Right cardiac atrium (tissue), 5 donors: ENCODE results near the gene MFAP1. TPM values are rescaled to one million over a fixed set of nuclear protein-coding genes. Genes with fewer than 3 reads are reported as not detected.
A peak's percentile ranks its signal among the peaks of the same experiment; 100 is the strongest.
"Not testable (repeated sequence)": the region's sequence is repeated elsewhere in the genome, so short reads cannot be mapped to it uniquely, and the experiment has no call there.

Experiments
- ATAC-seq, 2 donors: fragments of 200-7000 bp; cut with Tn5 transposase; one replicate each; pipeline versions ENCODE4 v1.8.0 to v1.9.1; 2020; ENCODE audit warnings: moderate library complexity in 2 of 2, mild to moderate bottlenecking in 1 of 2
- DNase-seq, 3 donors: peaks; one replicate each; pipeline ENCODE4 v3.0.0-alpha.2; 2020
- H3K27ac ChIP-seq: one replicate; pipeline ENCODE4 v1.5.1; 2013; ENCODE audit warnings: mild to moderate bottlenecking, low read length, control low read depth, moderate library complexity
- H3K27me3 ChIP-seq: one replicate; pipeline ENCODE4 v1.6.1; 2013; ENCODE audit not compliant: control insufficient read depth, insufficient read depth
- H3K4me1 ChIP-seq: one replicate; pipeline ENCODE4 v1.6.1; 2013; ENCODE audit warnings: low read length; ENCODE audit not compliant: control insufficient read depth, insufficient read depth
- H3K4me3 ChIP-seq: one replicate; pipeline ENCODE4 v1.5.1; 2013; ENCODE audit warnings: low read length, control low read depth
- H3K9me3 ChIP-seq: one replicate; pipeline ENCODE4 v1.6.1; 2013; ENCODE audit warnings: low read length; ENCODE audit not compliant: control insufficient read depth
- WGBS: extraction: QIAGEN DNeasy Blood & Tissue Kit; methylation state at CpG from one replicate; pipeline ENCODE4 v1.1.7; 2013; 5-methylcytosine and 5-hydroxymethylcytosine counted together
- intact Hi-C, 4 donors: fragments of 100-400 bp; cut with DNase I; formaldehyde crosslinking; loops; one replicate each; pipeline versions ENCODE4 v1.11.0 to v1.14.0; 2022 to 2023
- polyA plus RNA-seq: library from polyadenylated mRNA; stranded (reverse); fragments of 200-250 nt; gene quantifications from one replicate; pipeline ENCODE4 v1.2.3, GENCODE V29; 2013
- total RNA-seq, 4 donors: library from RNA; stranded (reverse); fragmentation: NEBNext Ultra II Directional; extraction: Animal tissue kit (Norgen Biotek cat#: 25700); gene quantifications; one replicate each; pipeline ENCODE4 v1.2.1, GENCODE V29; 2021
- donor health status: healthy with polysubstance abuse.
- donor health status: DM: no; HTN: yes; CAD: no.
- donor health status: DM: no; HTN: no; CAD: no.
- donor health status: DM: no; HTN: yes; CAD: no; lungs with severe emphysema.
- donor health status: DM: yes; HTN: yes; CAD: no.

Gene MFAP1
- total and polyA plus RNA-seq, 5 donors = 17.4 to 21.2 (median 19.7) TPM

- Histone ChIP-seq H3K27ac (no peak overlapping the region), H3K4me3 (no peak overlapping the region), H3K27me3 (no peaks in the 10 kb centered on the region), H3K9me3 (no peaks in the 10 kb centered on the region), H3K4me1 (no peaks in the 10 kb centered on the region)
- intact Hi-C loops = no loop called here
- ATAC-seq (no peak), DNase-seq (no peak)
- WGBS = 99% methylated on average over 3 of the region's 3 CpGs
These were observed 26.8 kb upstream of the MFAP1 start for GRCh38 chr15:43851251-43851650.

- intact Hi-C loops = no loop called here
- no peak for ATAC-seq
- no peak overlapping the region for H3K27ac ChIP-seq
- H3K4me3 ChIP-seq = no peak overlapping the region
- no peaks in the 10 kb centered on the region for H3K9me3 ChIP-seq
- no peaks in the 10 kb centered on the region for H3K27me3 ChIP-seq
- H3K4me1 ChIP-seq = no peaks in the 10 kb centered on the region
- no peak for DNase-seq
These were observed 20.9 kb upstream of the MFAP1 start for GRCh38 chr15:43845421-43845820.

GRCh38 chr15:43832485-43832884 is 8.0 kb upstream of the MFAP1 start:
- H3K9me3 ChIP-seq, intact Hi-C loops, H3K27me3 ChIP-seq, ATAC-seq, H3K4me1 ChIP-seq, H3K27ac ChIP-seq, H3K4me3 ChIP-seq, DNase-seq: not testable (repeated sequence)
- 89% methylated on average over 6 of the region's 6 CpGs for WGBS

GRCh38 chr15:43831519-43832052 is 7.1 kb upstream of the MFAP1 start:
- H3K27ac ChIP-seq, H3K9me3 ChIP-seq, H3K4me3 ChIP-seq, ATAC-seq, H3K4me1 ChIP-seq, DNase-seq, H3K27me3 ChIP-seq, intact Hi-C loops: not testable (repeated sequence)
- 92% methylated on average over 14 of the region's 14 CpGs for WGBS

GRCh38 chr15:43830691-43831275 is 6.3 kb upstream of the MFAP1 start:
- H3K4me3 ChIP-seq, DNase-seq, intact Hi-C loops, ATAC-seq, H3K4me1 ChIP-seq, H3K27ac ChIP-seq, H3K27me3 ChIP-seq, H3K9me3 ChIP-seq: not testable (repeated sequence)
- WGBS = 96% methylated on average over 9 of the region's 9 CpGs

GRCh38 chr15:43829951-43830540 is 5.6 kb upstream of the MFAP1 start:
- intact Hi-C loops, H3K27me3 ChIP-seq, H3K4me3 ChIP-seq, H3K27ac ChIP-seq, H3K4me1 ChIP-seq, H3K9me3 ChIP-seq, DNase-seq, ATAC-seq: not testable (repeated sequence)
- 95% methylated on average over 9 of the region's 9 CpGs for WGBS

GRCh38 chr15:43828061-43828657 is 3.7 kb upstream of the MFAP1 start:
- no peak for ATAC-seq

GRCh38 chr15:43826508-43827341 is 2.2 kb upstream of the MFAP1 start, which contains the start of gene WDR76:
TSS of gene WDR76 (plus strand) at chr15:43827002. CDS start at chr15:43827033, 31 bp downstream.
- 5% methylated on average over 48 of the region's 48 CpGs for WGBS
- no peak within 1 kb of the TSS for H3K27ac ChIP-seq
- H3K9me3 ChIP-seq = no peaks in the 10 kb centered on the region
- H3K4me3 ChIP-seq = peak within 1 kb of the TSS; percentile 41
- DNase-seq (peak; percentile 82 to 94 (median 91)), ATAC-seq (peak; percentile 87)
- H3K27me3 ChIP-seq = no peaks in the 10 kb centered on the region
- intact Hi-C loops = no loop called here
- peaks cover 4% of the 10 kb centered on the region for H3K4me1 ChIP-seq

More at GRCh38 chr15:43828061-43828657, 3.7 kb upstream of the MFAP1 start:
- Histone ChIP-seq H3K27me3 (no peaks in the 10 kb centered on the region), H3K27ac (no peak overlapping the region), H3K9me3 (no peaks in the 10 kb centered on the region), H3K4me1 (peaks cover 4% of the 10 kb centered on the region), H3K4me3 (no peak overlapping the region)
- DNase-seq = no peak
- intact Hi-C loops = no loop called here
- WGBS = 52% methylated on average over 6 of the region's 6 CpGs

- Histone ChIP-seq H3K4me3 (no peak overlapping the region), H3K27me3 (no peaks in the 10 kb centered on the region), H3K4me1 (peaks cover 4% of the 10 kb centered on the region), H3K9me3 (no peaks in the 10 kb centered on the region), H3K27ac (no peak overlapping the region)
- intact Hi-C loops = no loop called here
- DNase-seq = no peak
- WGBS = 95% methylated on average over 11 of the region's 11 CpGs
- ATAC-seq = no peak
These were observed 1.6 kb upstream of the MFAP1 start for GRCh38 chr15:43826029-43826507.

- intact Hi-C loops, DNase-seq, H3K4me3 ChIP-seq, H3K9me3 ChIP-seq, H3K27ac ChIP-seq, ATAC-seq, H3K27me3 ChIP-seq, H3K4me1 ChIP-seq: not testable (repeated sequence)
- whole genome bisulfite sequencing = 96% methylated on average over 11 of the region's 11 CpGs
These were observed 815 bp upstream of the MFAP1 start for GRCh38 chr15:43825305-43825704.
